HG03558 (cell line): Measurements from ENCODE around the gene HSD17B4.
"Not testable (repeated sequence)": the region's sequence is repeated elsewhere in the genome, so short reads cannot be mapped to it uniquely, and the experiment has no call there.

ENCODE experiments used
- ATAC-seq: cut with Tn5 transposase; IDR thresholded peaks from one replicate; pipeline ENCODE4 v1.9.1; 2021; ENCODE audit warnings: moderate number of reproducible peaks; ENCODE audit not compliant: unreplicated experiment; ENCODE audit errors: extremely low read depth

HSD17B4 gene

GRCh38 chr5:119470851-119471451 lies 18.7 kb downstream of the HSD17B4 start:
- no peak for ATAC-seq

GRCh38 chr5:119473241-119473640 lies 20.9 kb downstream of the HSD17B4 start:
- ATAC-seq: no peak

GRCh38 chr5:119476341-119476740 lies 24.0 kb downstream of the HSD17B4 start:
- ATAC-seq: no peak

- ATAC-seq: no peak
Observed at GRCh38 chr5:119478781-119479180, 26.5 kb downstream of the HSD17B4 start.

GRCh38 chr5:119480629-119481028 lies 28.3 kb downstream of the HSD17B4 start:
- ATAC-seq: not testable (repeated sequence)

- no peak for ATAC-seq
Observed at GRCh38 chr5:119483155-119483554, 30.9 kb downstream of the HSD17B4 start.

GRCh38 chr5:119484884-119485283 lies 32.6 kb downstream of the HSD17B4 start:
- ATAC-seq: no peak

- ATAC-seq: no peak
Observed at GRCh38 chr5:119501671-119502179, 49.4 kb downstream of the HSD17B4 start.

- not testable (repeated sequence) for ATAC-seq
Observed at GRCh38 chr5:119503939-119504338, 51.6 kb downstream of the HSD17B4 start.

- ATAC-seq: no peak
Observed at GRCh38 chr5:119512277-119512676, 60.0 kb downstream of the HSD17B4 start.

GRCh38 chr5:119515192-119515591 lies 62.9 kb downstream of the HSD17B4 start:
- ATAC-seq: no peak

- not testable (repeated sequence) for ATAC-seq
Observed at GRCh38 chr5:119517115-119517514, 64.8 kb downstream of the HSD17B4 start.

GRCh38 chr5:119521232-119521631 lies 68.9 kb downstream of the HSD17B4 start:
- no peak for ATAC-seq

- ATAC-seq: no peak
Observed at GRCh38 chr5:119522841-119523240, 70.5 kb downstream of the HSD17B4 start.

GRCh38 chr5:119524485-119524884 lies 72.2 kb downstream of the HSD17B4 start:
- ATAC-seq: no peak

- no peak for ATAC-seq
Observed at GRCh38 chr5:119527351-119527750, 75.1 kb downstream of the HSD17B4 start.

- ATAC-seq: no peak
Observed at GRCh38 chr5:119529811-119530210, 77.5 kb downstream of the HSD17B4 start.

- no peak for ATAC-seq
Observed at GRCh38 chr5:119532637-119533036, 80.3 kb downstream of the HSD17B4 start.

- peak; percentile 99 for ATAC-seq
Observed at GRCh38 chr5:119537704-119538103, 85.4 kb downstream of the HSD17B4 start.

GRCh38 chr5:119541716-119542115 lies 89.4 kb downstream of the HSD17B4 start:
- no peak for ATAC-seq

GRCh38 chr5:119551819-119552218 lies 99.5 kb downstream of the HSD17B4 start:
- ATAC-seq: no peak

GRCh38 chr5:119554597-119554996 lies 102.3 kb downstream of the HSD17B4 start:
- no peak for ATAC-seq
